Suprapubic skin (tissue), 4 donors: ENCODE measurements around the gene WDR4.

Source experiments
- POLR2A ChIP-seq, 2 donors: fragments of 450-650 bp; IDR thresholded peaks; one replicate each; pipeline ENCODE4 v1.6.1; 2017; ENCODE audit warnings: antibody characterized with exemption in 2 of 2, mild to moderate bottlenecking in 2 of 2, moderate library complexity in 2 of 2
- POLR2AphosphoS5 ChIP-seq, 3 donors: sonication (generic); formaldehyde crosslinking; IDR thresholded peaks; one replicate each; pipeline ENCODE4 v1.6.1; 2017; ENCODE audit warnings: antibody characterized with exemption in 3 of 3

GRCh38 chr21:42833859-42834725 is 45.2 kb downstream of the WDR4 start:
- TF ChIP-seq POLR2A (IDR thresholded peaks at IDR 0.05) (no peak), POLR2AphosphoS5 (IDR thresholded peaks at IDR 0.05) (no peak)
